ENCODE results near the gene TAC4. TPM values are rescaled to one million over a fixed set of nuclear protein-coding genes. Genes with fewer than 3 reads are reported as not detected.

TAC4 gene
- total and polyA plus RNA-seq, 2 of the 13 experiments (the other 11 are each of a cell fraction or from before 2014, with no cell fraction given), result not detected

- TF ChIP-seq HNF1A (IDR thresholded peaks at IDR 0.05; ENCODE audit: low read depth) (no peak), HNF1A (CRISPR knock-in tag; IDR thresholded peaks at IDR 0.05; ENCODE audit: borderline replicate concordance) (no peak), HNRNPL (IDR thresholded peaks at IDR 0.05; ENCODE audit: low read depth, low read length) (0 out of 2 replicates have a peak, but pooled peaks have one; percentile 44), ZNF230 (CRISPR knock-in tag; IDR thresholded peaks at IDR 0.05) (0 out of 2 replicates have a peak, but pooled peaks have one; percentile 73), CREB1 (IDR thresholded peaks at IDR 0.05) (no peak), CREB1 (CRISPR knock-in tag; IDR thresholded peaks at IDR 0.05) (no peak), FOSL2 (CRISPR knock-in tag; IDR thresholded peaks at IDR 0.05) (peak; percentile 34; the same call in 1 of the 2 replicates), SRSF4 (IDR thresholded peaks at IDR 0.05; ENCODE audit: low read depth, low read length, poor library complexity, severe bottlenecking) (no peak), ATF2 (CRISPR knock-in tag; IDR thresholded peaks at IDR 0.05) (peak; percentile 59; the same call in 1 of the 2 replicates), XBP1 (CRISPR knock-in tag; IDR thresholded peaks at IDR 0.05) (no peak), HES4 (CRISPR knock-in tag; IDR thresholded peaks at IDR 0.05; ENCODE audit: borderline replicate concordance) (no peak), ZNF3 (CRISPR knock-in tag; IDR thresholded peaks at IDR 0.05) (no peak), SP4 (CRISPR knock-in tag; IDR thresholded peaks at IDR 0.05) (peak; percentile 54; the same call in 1 of the 2 replicates), CHCHD3 (CRISPR knock-in tag; IDR thresholded peaks at IDR 0.05) (no peak), ZNF382 (CRISPR knock-in tag; IDR thresholded peaks at IDR 0.05; ENCODE audit: borderline replicate concordance) (no peak), ATF6 (CRISPR knock-in tag; conservative IDR thresholded peaks at IDR 0.05) (no peak), ZSCAN29 (CRISPR knock-in tag; conservative IDR thresholded peaks at IDR 0.05) (no peak), GLMP (CRISPR knock-in tag; IDR thresholded peaks at IDR 0.05; ENCODE audit: borderline replicate concordance) (no peak), KLF12 (CRISPR knock-in tag; IDR thresholded peaks at IDR 0.05; ENCODE audit: borderline replicate concordance) (no peak), SAP130 (CRISPR knock-in tag; IDR thresholded peaks at IDR 0.05; ENCODE audit: low read depth) (0 out of 2 replicates have a peak, but pooled peaks have one; percentile 12), JDP2 (CRISPR knock-in tag; IDR thresholded peaks at IDR 0.05; ENCODE audit: borderline replicate concordance) (no peak)
Observed at GRCh38 chr17:49880291-49881053, 32.6 kb upstream of the TAC4 start (continued).

Data from HepG2 (cell line).